K562 (cell line): Measurements from ENCODE around the gene EXOC4.

Experiments used
- CAMTA2 ChIP-seq: fragments of 250-450 bp; sonication (Bioruptor Pico); conservative IDR thresholded peaks from 2 replicates; pipeline ENCODE4 v1.5.1; 2022
- CHD2 ChIP-seq: IDR thresholded peaks from 2 replicates; pipeline ENCODE4 v1.6.1; 2011; ENCODE audit warnings: low read depth, low read length
- EP300 ChIP-seq: IDR thresholded peaks from 2 replicates; pipeline ENCODE4 v1.6.1; 2012; ENCODE audit warnings: low read length, improper control_type of control experiment
- HNRNPH1 ChIP-seq: fragments of 200-400 bp; formaldehyde crosslinking; optimal IDR thresholded peaks from 2 replicates; pipeline ENCODE3; 2017; ENCODE audit warnings: low read depth, mild to moderate bottlenecking, low read length, moderate library complexity
- KLF13 ChIP-seq: fragments of 450-650 bp; IDR thresholded peaks from 2 replicates; pipeline ENCODE4 v1.6.1; 2016; ENCODE audit warnings: missing genetic modification characterization, low read depth, mild to moderate bottlenecking, missing compliant biosample characterization, moderate library complexity, borderline replicate concordance
- L3MBTL2 ChIP-seq: fragments of 450-650 bp; IDR thresholded peaks from 2 replicates; pipeline ENCODE4 v1.6.1; 2016; ENCODE audit warnings: mild to moderate bottlenecking, moderate library complexity
- MAFG ChIP-seq: fragments of 450-650 bp; conservative IDR thresholded peaks from 2 replicates; pipeline ENCODE4 v1.6.1; 2016; ENCODE audit warnings: missing genetic modification characterization, missing compliant biosample characterization
- PHB2 ChIP-seq: fragments of 450-650 bp; IDR thresholded peaks from 2 replicates; pipeline ENCODE4 v1.6.1; 2017; ENCODE audit warnings: low read depth
- ZNF3 ChIP-seq: fragments of 250-450 bp; sonication (Bioruptor Pico); IDR thresholded peaks from 2 replicates; pipeline ENCODE4 v1.5.0; 2021; ENCODE audit warnings: mild to moderate bottlenecking, moderate library complexity
- TF ChIP-seq, protein P1 (sequence below): sonication (generic); formaldehyde crosslinking; IDR thresholded peaks from 2 replicates; pipeline ENCODE4 v1.8.0; 2023; ENCODE audit warnings: mild to moderate bottlenecking, missing genetic modification reagents
- TF ChIP-seq, protein P2 (sequence below), 3 experiments: IDR thresholded peaks in 2 of 3; conservative IDR thresholded peaks in 1 of 3; 2 replicates each; pipeline ENCODE4 v1.5.1; 2011 to 2012; ENCODE audit warnings: low read length in 3 of 3, mild to moderate bottlenecking in 3 of 3, control low read depth in 2 of 3, improper control_type of control experiment in 1 of 3, inconsistent platforms in 1 of 3, low read depth in 1 of 3, mixed read lengths in 1 of 3, moderate library complexity in 1 of 3; ENCODE audit not compliant: insufficient read depth in 2 of 3

DNA sequence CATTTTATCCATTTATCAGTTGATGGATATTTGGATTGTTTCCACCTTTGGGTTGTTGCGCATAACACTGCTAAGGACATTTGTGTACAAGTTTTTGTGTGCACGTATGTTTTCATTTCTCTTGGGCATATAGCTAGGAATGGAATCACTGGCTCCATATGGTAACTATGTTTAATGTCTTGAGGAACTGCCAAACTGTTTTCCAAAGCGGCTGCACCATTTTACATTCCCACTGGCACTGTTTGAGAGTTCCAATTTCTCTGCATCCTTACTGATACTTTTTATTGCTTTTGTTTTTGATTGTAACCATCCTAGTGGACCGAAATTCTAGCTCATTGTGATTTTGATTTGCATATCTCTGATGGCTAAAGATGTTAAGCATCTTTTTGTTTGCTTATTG lies 118.7 kb downstream of the EXOC4 start:
- no peak for TF ChIP-seq ZNF3 (CRISPR knock-in tag)
- TF ChIP-seq, protein P1, sequence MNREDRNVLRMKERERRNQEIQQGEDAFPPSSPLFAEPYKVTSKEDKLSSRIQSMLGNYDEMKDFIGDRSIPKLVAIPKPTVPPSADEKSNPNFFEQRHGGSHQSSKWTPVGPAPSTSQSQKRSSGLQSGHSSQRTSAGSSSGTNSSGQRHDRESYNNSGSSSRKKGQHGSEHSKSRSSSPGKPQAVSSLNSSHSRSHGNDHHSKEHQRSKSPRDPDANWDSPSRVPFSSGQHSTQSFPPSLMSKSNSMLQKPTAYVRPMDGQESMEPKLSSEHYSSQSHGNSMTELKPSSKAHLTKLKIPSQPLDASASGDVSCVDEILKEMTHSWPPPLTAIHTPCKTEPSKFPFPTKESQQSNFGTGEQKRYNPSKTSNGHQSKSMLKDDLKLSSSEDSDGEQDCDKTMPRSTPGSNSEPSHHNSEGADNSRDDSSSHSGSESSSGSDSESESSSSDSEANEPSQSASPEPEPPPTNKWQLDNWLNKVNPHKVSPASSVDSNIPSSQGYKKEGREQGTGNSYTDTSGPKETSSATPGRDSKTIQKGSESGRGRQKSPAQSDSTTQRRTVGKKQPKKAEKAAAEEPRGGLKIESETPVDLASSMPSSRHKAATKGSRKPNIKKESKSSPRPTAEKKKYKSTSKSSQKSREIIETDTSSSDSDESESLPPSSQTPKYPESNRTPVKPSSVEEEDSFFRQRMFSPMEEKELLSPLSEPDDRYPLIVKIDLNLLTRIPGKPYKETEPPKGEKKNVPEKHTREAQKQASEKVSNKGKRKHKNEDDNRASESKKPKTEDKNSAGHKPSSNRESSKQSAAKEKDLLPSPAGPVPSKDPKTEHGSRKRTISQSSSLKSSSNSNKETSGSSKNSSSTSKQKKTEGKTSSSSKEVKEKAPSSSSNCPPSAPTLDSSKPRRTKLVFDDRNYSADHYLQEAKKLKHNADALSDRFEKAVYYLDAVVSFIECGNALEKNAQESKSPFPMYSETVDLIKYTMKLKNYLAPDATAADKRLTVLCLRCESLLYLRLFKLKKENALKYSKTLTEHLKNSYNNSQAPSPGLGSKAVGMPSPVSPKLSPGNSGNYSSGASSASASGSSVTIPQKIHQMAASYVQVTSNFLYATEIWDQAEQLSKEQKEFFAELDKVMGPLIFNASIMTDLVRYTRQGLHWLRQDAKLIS = no peak
- TF ChIP-seq CHD2 = no peak
- no peak for TF ChIP-seq CAMTA2 (CRISPR knock-in tag)
- no peak for TF ChIP-seq KLF13
- TF ChIP-seq L3MBTL2 = no peak
- no peak for TF ChIP-seq MAFG (tag)
- no peak for TF ChIP-seq PHB2
- TF ChIP-seq, protein P2, sequence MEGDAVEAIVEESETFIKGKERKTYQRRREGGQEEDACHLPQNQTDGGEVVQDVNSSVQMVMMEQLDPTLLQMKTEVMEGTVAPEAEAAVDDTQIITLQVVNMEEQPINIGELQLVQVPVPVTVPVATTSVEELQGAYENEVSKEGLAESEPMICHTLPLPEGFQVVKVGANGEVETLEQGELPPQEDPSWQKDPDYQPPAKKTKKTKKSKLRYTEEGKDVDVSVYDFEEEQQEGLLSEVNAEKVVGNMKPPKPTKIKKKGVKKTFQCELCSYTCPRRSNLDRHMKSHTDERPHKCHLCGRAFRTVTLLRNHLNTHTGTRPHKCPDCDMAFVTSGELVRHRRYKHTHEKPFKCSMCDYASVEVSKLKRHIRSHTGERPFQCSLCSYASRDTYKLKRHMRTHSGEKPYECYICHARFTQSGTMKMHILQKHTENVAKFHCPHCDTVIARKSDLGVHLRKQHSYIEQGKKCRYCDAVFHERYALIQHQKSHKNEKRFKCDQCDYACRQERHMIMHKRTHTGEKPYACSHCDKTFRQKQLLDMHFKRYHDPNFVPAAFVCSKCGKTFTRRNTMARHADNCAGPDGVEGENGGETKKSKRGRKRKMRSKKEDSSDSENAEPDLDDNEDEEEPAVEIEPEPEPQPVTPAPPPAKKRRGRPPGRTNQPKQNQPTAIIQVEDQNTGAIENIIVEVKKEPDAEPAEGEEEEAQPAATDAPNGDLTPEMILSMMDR (IDR thresholded peaks at IDR 0.05 in 2 of 3, conservative IDR thresholded peaks at IDR 0.05 in 1 of 3; ENCODE audit: insufficient read depth in 2 of 3, low read depth in 1 of 3, low read length in 3 of 3) = no peak
- no peak for TF ChIP-seq EP300
- TF ChIP-seq HNRNPH1 = no peak
